ENCODE measurements around the gene MRPL20. TPM values are rescaled to one million over a fixed set of nuclear protein-coding genes. Genes with fewer than 3 reads are reported as not detected.
"Not testable (repeated sequence)": the region's sequence is repeated elsewhere in the genome, so short reads cannot be mapped to it uniquely, and the experiment has no call there.

Gene MRPL20
- total RNA-seq, 1 donor from 2014 or later, result 155 TPM

- intact Hi-C loops (cut with micrococcal nuclease); ATAC-seq: not testable (repeated sequence)
- DNase-seq, result peak; percentile 15
Measured at GRCh38 chr1:1417825-1418463, 10.9 kb upstream of the MRPL20 start.

GRCh38 chr1:1417396-1417795 is 10.3 kb upstream of the MRPL20 start:
- intact Hi-C loops (cut with micrococcal nuclease); DNase-seq; ATAC-seq: not testable (repeated sequence)

- ATAC-seq (no peak), DNase-seq (peak; percentile 5)
- intact Hi-C loops (cut with micrococcal nuclease), result no loop called here
Measured at GRCh38 chr1:1415751-1416150, 8.7 kb upstream of the MRPL20 start.

DNA sequence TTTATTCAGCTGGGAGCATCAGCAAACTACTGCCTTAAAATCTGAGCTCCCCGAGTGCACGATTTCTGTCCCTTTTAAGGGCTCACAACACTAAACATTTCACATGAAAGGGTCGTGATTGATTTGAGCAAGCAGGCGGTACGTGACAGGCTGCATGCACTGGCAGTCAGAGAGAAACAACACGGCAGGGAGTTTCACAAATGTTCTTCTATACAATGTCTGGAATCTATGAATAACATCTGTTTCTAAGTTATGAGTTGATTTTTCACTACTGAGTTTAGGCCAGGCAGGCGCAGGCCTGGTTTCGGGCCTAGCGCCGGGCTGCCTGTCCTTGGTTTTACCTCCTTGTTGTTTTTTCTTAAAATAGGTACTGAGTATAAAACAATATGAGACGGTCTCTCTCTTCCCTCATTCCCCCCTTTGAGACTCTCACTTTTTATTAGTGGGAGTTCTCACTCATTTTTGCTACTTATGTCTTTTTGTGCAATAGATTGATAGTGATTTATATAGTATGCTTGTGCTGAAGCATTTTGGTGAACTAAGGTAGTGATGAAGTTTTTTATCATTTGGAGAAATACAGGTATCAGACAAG is 5.3 kb upstream of the MRPL20 start:
- DNase-seq; intact Hi-C loops (cut with micrococcal nuclease); ATAC-seq: not testable (repeated sequence)

DNA sequence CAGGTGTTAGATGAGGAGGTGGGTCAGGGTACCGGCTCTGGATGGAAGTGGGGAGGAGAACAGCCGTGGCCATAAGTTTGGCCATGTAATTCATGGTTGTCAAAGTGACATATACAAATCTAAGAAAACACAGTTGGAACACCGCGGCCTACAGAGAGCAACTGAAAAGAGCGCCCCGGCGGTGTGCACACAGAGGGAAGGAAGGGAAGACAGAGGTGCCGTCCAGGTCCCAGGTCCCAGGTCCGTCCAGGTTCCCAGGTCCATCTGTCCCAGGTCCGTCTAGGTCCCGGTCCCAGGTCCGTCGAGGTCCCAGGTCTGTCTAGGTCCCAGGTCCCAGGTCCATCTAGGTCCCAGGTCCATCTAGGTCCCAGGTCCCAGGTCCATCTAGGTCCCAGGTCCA is 4.5 kb upstream of the MRPL20 start:
- DNase-seq, result peak; percentile 19
- ATAC-seq, result no peak
- intact Hi-C loops (cut with micrococcal nuclease), result no loop called here

DNA sequence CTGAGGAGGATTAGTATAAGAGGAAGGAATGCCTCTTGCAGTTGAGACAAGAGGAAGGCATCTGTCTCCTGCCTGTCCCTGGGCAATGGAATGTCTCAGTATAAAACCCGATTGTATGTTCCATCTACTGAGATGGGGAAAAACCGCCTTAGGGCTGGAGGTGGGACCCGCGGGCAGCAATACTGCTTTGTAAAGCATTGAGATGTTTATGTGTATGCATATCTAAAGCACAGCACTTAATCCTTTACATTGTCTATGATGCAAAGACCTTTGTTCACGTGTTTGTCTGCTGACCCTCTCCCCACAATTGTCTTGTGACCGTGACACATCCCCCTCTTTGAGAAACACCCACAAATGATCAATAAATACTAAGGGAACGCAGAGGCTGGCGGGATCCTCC is 3.1 kb upstream of the MRPL20 start:
- ATAC-seq, result not testable (repeated sequence)
- peak; percentile 2 for DNase-seq

GRCh38 chr1:1407636-1408318 is 684 bp upstream of the MRPL20 start:
- intact Hi-C loops (cut with micrococcal nuclease), result no loop called here
- ATAC-seq, result no peak
- DNase-seq, result peak; percentile 24

More for the DNA sequence above, 3.1 kb upstream of the MRPL20 start:
- intact Hi-C loops (cut with micrococcal nuclease), result not testable (repeated sequence)

DNA sequence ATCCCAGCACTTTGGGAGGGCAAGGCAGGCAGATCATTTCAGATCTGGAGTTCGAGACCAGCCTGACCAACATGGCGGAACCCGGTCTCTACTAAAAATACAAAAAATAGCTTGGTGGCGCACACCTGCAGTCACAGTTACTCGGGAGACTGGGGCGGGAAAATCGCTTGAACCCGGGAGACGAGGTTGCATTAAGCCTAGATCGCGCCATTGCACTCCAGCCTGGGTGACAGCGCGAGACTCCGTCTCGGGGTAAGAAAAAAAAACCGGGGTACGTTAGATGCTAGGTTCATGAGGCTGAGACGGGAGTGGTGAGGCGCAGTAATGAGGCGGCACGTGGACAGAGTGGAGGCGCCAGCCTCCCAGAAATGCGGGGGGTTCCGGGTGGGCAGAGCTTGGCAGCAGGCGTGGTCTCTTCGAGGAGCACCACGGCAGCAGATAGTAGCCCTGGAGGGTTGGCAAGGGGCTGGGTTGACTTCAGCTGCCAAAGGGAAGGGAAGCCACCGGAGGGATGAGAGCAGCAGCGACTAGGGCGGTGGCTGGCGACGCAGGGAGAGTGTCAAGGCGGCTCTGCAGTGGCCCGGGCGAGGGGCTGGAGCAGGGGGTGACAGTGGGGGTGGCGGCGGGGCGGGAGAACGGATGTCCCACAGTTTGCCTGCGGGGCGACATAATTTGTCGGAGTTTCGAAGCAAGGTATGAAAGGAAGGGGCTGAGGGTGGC is 832 bp downstream of the MRPL20 start:
- intact Hi-C loops (cut with micrococcal nuclease), result no loop called here
- DNase-seq (peak; percentile 31), ATAC-seq (peak; percentile 1)

DNA sequence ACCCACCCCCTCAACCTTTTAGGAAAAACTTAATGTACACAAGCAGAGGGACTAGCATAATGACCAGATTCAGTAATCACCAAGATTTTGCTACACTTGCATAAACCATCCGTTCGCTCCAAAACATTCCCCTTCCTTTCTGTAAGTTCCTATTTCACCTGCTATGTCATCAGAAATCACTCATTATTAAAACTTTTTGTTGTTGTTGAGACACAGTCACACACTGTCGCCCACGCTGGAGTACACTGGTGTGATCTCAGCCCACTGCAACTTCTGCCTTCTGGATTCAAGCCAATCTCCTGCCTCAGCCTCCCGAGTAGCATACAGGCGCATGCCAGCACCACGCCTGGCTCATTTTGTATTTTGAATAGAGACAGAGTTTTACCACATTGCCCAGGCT is 3.4 kb downstream of the MRPL20 start:
- DNase-seq (no peak), ATAC-seq (no peak)
- intact Hi-C loops (cut with micrococcal nuclease), result no loop called here

DNA sequence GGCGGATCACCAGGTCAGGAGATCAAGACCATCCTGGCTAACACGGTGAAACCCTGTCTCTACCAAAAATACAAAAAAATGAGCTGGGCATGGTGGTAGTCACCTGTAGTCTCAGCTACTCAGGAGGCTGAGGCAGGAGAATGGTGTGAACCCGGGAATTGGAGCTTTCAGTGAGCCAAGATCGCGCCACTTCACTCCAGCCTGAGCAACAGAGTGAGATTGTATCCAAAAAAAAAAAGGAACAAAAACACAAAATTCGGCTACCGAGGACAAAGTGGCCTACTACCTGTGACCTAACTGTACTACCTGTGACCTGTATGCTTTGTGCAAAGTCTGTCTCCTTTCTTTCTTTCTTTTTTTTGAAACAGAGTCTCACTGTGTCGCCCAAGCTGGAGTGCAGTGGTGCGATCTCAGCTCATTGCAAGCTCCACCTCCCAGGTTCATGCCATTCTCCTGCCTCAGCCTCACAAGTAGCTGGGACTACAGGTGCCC is 4.1 kb downstream of the MRPL20 start:
- DNase-seq; intact Hi-C loops (cut with micrococcal nuclease); ATAC-seq: not testable (repeated sequence)

DNA sequence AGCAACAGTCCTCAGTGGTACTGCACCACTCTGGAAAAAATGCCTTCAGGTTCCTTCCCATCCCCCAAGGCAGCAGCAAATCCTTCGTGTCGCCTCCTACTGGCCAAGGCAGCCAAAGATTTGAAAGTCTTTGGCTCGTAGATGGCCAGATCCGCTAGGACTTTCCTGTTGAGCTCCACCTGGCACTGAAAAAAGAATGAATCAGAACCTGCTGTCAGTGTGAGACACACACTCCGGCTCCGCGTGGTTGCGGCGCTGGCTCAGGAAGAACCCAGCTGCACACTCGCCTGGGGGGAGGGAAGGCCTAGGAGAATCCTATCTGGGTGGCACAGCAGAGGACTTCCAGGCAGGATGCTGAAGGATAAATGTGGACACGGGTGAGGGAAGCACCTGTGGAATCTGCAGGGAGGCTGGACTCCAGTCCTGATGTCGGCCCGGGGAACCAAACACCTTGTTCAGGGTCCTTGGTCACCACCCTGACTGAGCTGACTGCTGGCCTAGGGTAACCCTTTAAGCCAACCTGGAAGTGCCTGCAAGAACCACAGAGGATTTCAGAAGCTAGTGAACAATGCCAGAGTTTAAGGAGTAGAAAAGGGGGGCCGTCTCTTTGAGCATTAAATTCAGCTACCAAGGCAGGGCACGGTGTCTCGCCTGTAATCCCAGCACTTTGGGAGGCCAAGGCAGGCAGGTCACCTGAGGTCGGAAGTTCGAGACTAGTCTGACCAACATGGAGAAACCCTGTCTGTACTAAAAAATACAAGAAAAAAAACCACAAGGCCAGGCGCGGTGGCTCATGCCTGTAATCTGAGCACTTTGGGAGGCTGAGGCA is 4.8 kb downstream of the MRPL20 start:
- no peak for DNase-seq
- ATAC-seq, result no peak
- intact Hi-C loops (cut with micrococcal nuclease), result no loop called here

DNA sequence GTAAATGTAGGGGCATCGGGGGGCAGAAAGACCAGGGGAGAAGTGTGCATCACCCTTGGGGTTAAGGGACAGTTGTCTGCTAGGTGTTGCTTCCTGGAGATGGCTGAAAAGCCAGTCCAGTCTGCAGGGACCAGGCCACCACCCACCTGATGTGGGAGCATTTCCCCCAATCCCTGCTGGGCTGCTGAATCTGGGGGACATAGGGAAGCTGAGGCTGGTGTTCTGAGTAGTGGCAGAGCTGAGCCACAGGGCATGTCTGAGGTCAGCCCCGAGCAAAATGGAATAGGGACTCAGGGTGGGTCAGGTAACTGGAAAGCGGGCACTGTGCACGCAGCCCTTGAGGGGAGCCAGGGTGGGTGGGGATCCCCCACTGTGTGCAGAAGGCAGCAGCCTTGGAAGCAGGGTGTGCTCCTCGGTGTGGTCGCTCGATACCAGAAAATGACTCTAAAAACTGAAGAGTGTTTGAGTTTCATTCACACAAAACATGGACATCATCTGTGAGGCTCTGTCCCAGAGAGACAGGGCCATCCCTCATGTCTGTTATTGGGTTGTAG is 5.6 kb downstream of the MRPL20 start:
- intact Hi-C loops (cut with micrococcal nuclease), result no loop called here
- DNase-seq (no peak), ATAC-seq (no peak)

DNA sequence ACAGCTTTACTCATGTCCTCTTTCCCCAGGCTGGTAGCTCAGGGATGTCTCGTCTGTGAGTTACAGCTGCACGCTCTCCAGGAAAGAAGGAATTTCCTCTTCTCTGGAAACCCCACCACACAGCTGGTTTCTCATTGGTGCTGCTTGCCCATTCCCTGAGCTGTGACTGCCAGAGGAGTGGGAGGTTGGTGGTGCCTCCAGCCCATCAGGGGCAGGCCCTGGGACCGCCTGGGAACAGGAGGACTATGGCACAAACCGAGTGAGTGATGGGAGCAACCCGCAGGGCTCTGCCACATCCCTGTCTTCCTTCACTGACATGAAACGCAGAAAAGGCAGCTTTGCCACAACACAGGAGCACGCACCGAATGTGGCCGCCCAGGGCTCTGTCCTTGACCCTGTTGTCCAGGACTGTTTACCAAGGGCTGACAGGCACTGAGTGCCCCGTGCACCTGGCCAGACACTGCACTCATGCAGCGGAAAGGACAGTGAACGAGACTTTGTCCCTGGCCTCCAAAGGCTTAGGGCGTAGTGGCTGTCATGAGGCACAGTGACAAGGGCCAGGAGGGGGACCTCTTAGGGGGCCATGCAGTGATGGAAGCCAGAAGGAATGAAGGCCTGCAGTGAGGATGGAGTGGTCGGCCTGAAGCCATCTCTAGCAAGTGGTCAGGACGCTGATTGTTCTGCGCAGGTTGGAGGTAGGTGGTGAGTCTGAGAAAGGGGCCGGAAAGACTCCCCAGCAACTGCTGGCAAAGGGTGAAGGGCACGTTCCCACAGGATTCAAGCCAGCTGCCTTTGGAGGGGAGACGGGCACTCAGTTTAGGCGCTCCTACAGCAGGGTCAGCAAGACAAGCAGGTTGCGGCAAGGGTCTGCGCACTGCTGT is 6.3 kb downstream of the MRPL20 start:
- DNase-seq, result no peak
- ATAC-seq, result no peak
- intact Hi-C loops (cut with micrococcal nuclease), result no loop called here

GRCh38 chr1:1399872-1400575 is 7.1 kb downstream of the MRPL20 start:
- DNase-seq, result no peak
- intact Hi-C loops (cut with micrococcal nuclease), result no loop called here
- no peak for ATAC-seq

GRCh38 chr1:1399187-1399871 is 7.8 kb downstream of the MRPL20 start, which contains the start of gene CCNL2:
TSS of gene CCNL2 (minus strand) at chr1:1399335. CDS start at chr1:1399306, 29 bp downstream.
- intact Hi-C loops (cut with micrococcal nuclease), result no loop called here

GRCh38 chr1:1398677-1399186 is 8.4 kb downstream of the MRPL20 start:
- DNase-seq (no peak), ATAC-seq (peak; percentile 1)
- intact Hi-C loops (cut with micrococcal nuclease), result no loop called here

More at GRCh38 chr1:1399187-1399871, 7.8 kb downstream of the MRPL20 start, which contains the start of gene CCNL2:
- peak; percentile 96 for ATAC-seq
- peak; percentile 100 for DNase-seq
